ENCODE data around the gene SMYD4.

Gene SMYD4

GRCh38 chr17:1729966-1730325, 99.8 kb downstream of the SMYD4 start:
- DNase-seq = no peak
